Renal cortex interstitium (tissue), 11 donors: ENCODE measurements around the gene KPNA6. TPM values are rescaled to one million over a fixed set of nuclear protein-coding genes. Genes with fewer than 3 reads are reported as not detected.
"Not testable (repeated sequence)": the region's sequence is repeated elsewhere in the genome, so short reads cannot be mapped to it uniquely, and the experiment has no call there.

Experiments
- DNase-seq, 11 donors: peaks; one replicate each; pipeline ENCODE4 v3.0.0-alpha.2; 2013; ENCODE audit warnings: low read depth in 9 of 11, low spot score in 4 of 11; ENCODE audit errors: extremely low read depth in 1 of 11
- polyA plus RNA-seq, 3 donors: library from polyadenylated mRNA; unstranded; fragments of 120-200 nt; gene quantifications; one replicate each; pipeline ENCODE4 v1.2.1, GENCODE V29; 2013; ENCODE audit not compliant: insufficient read length in 3 of 3

The KPNA6 gene
- polyA plus RNA-seq, 3 donors = 32.7 to 35.7 (median 35.3) TPM

GRCh38 chr1:32086381-32086780 is 21.5 kb upstream of the KPNA6 start:
- DNase-seq = not testable (repeated sequence)

GRCh38 chr1:32091176-32091575 is 16.7 kb upstream of the KPNA6 start:
- DNase-seq = no peak

GRCh38 chr1:32091591-32091990 is 16.3 kb upstream of the KPNA6 start:
- no peak for DNase-seq

GRCh38 chr1:32094746-32095521 is 12.9 kb upstream of the KPNA6 start:
- no peak for DNase-seq

- no peak for DNase-seq
Observed at GRCh38 chr1:32099426-32099825, 8.4 kb upstream of the KPNA6 start.

- DNase-seq = no peak
Observed at GRCh38 chr1:32100359-32100758, 7.5 kb upstream of the KPNA6 start.

GRCh38 chr1:32100807-32101708 is 6.8 kb upstream of the KPNA6 start:
- DNase-seq = no peak

- no peak for DNase-seq
Observed at GRCh38 chr1:32104127-32104526, 3.7 kb upstream of the KPNA6 start.

GRCh38 chr1:32105338-32105737 is 2.5 kb upstream of the KPNA6 start:
- DNase-seq = no peak

GRCh38 chr1:32106663-32107275 is 1.1 kb upstream of the KPNA6 start:
- DNase-seq = no peak

GRCh38 chr1:32111040-32111623 is 3.3 kb downstream of the KPNA6 start:
- no peak for DNase-seq

- no peak for DNase-seq
Observed at GRCh38 chr1:32111789-32112188, 3.9 kb downstream of the KPNA6 start.

GRCh38 chr1:32112806-32113375 is 5.0 kb downstream of the KPNA6 start:
- no peak for DNase-seq

- DNase-seq = not testable (repeated sequence)
Observed at GRCh38 chr1:32113436-32113835, 5.6 kb downstream of the KPNA6 start.

- no peak for DNase-seq
Observed at GRCh38 chr1:32114420-32114819, 6.6 kb downstream of the KPNA6 start.

GRCh38 chr1:32115496-32115895 is 7.6 kb downstream of the KPNA6 start:
- DNase-seq = no peak

- no peak for DNase-seq
Observed at GRCh38 chr1:32116531-32116930, 8.7 kb downstream of the KPNA6 start.

- DNase-seq = no peak
Observed at GRCh38 chr1:32122151-32122550, 14.3 kb downstream of the KPNA6 start.

- DNase-seq = not testable (repeated sequence)
Observed at GRCh38 chr1:32123361-32123760, 15.5 kb downstream of the KPNA6 start.
